Type B pancreatic cell (in vitro differentiated cells): ENCODE measurements around the gene MYO19. TPM values are rescaled to one million over a fixed set of nuclear protein-coding genes. Genes with fewer than 3 reads are reported as not detected.

Experiments
- DNase-seq: peaks from one replicate; pipeline ENCODE4 v3.0.0; 2021; ENCODE audit warnings: mixed read lengths; ENCODE audit not compliant: unreplicated experiment; ENCODE audit errors: extremely low spot score
- H3K27ac Mint-ChIP-seq: 2 replicates; pipeline ENCODE4 v1.8.0; 2021; ENCODE audit warnings: mild to moderate bottlenecking, mixed read lengths
- H3K27me3 Mint-ChIP-seq: 2 replicates; pipeline ENCODE4 v1.8.0; 2021; ENCODE audit warnings: mixed read lengths
- H3K36me3 Mint-ChIP-seq: 2 replicates; pipeline ENCODE4 v1.8.0; 2021; ENCODE audit warnings: mixed read lengths
- H3K4me1 Mint-ChIP-seq: one replicate; pipeline ENCODE4 v1.8.0; 2021; ENCODE audit warnings: mixed read lengths; ENCODE audit not compliant: unreplicated experiment
- H3K4me3 Mint-ChIP-seq: 2 replicates; pipeline ENCODE4 v1.8.0; 2021; ENCODE audit warnings: mild to moderate bottlenecking, mixed read lengths
- H3K9me3 Mint-ChIP-seq: 2 replicates; pipeline ENCODE4 v1.8.0; 2021; ENCODE audit warnings: mixed read lengths
- CTCF ChIP-seq: fragments of 200-600 bp; sonication (generic); conservative IDR thresholded peaks from 2 replicates; pipeline ENCODE4 v1.5.0; 2021; ENCODE audit warnings: antibody characterized with exemption, mild to moderate bottlenecking
- total RNA-seq: library from RNA; stranded (reverse); gene quantifications from 2 replicates; pipeline ENCODE4 v1.2.1, GENCODE V29; 2021; ENCODE audit warnings: low replicate concordance

The MYO19 gene
- total RNA-seq, 1 donor from 2014 or later = 94.7 TPM

DNA sequence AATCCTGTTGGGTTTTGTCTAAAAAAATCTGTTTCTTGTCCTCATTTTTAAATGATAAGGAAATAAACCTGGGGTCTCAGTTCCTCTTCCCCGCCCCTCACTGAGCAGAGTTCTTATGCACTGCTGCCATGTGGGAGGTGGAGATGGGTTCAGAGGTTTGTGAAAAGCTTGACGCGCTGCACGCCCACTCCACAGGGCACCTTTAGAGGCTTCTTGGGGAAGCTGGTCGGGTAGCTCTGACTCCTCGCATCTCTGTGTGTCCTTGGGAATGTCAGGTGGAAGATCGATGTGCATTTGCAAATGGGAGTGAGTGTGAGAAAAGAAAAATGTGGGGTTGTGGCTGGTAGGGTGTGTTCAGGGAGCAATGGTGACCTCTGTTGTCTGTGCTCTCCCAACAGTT lies 52.8 kb downstream of the MYO19 start:
- no peak for TF ChIP-seq CTCF
- DNase-seq = no peak
- peaks cover 51% of the 10 kb centered on the region for H3K27me3 Mint-ChIP-seq
- peaks cover 14% of the 10 kb centered on the region for H3K4me1 Mint-ChIP-seq
- H3K9me3 Mint-ChIP-seq = no peaks in the 10 kb centered on the region
- peak overlapping the region; percentile 66 for H3K4me3 Mint-ChIP-seq
- peaks cover 4% of the 10 kb centered on the region for H3K36me3 Mint-ChIP-seq
- no peak overlapping the region for H3K27ac Mint-ChIP-seq

DNA sequence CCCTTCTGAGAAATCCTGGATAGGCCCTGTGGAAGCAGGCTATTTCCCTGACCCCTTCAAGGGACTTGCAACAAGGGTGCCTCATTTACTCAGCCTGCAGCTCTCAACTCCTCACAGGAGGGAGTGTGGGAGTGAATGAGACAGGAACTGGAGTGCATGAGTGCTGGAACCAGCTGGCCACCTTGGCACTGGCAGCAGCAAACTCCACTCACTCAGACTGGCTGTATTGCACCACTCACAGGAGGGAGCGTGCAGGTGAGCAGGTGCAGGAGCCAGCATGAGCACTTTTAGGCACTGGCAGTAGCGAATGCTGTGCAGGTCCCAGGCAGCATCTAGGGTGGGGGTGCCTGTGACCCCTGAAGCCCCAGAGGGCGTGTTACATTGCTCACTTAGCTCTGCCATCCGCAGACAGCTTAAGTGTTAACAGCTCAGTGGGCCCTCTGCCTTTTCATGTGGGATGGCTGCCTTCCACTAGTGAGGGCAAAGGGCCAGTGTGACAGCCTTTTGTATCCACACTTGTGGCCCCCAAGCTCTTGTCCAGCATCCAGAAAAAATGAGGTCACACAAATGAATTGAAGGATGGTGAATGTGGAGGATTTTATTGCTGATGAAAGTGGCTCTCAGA lies 59.2 kb downstream of the MYO19 start:
- TF ChIP-seq CTCF = no peak
- H3K36me3 Mint-ChIP-seq = no peaks in the 10 kb centered on the region
- no peak overlapping the region for H3K4me3 Mint-ChIP-seq
- H3K9me3 Mint-ChIP-seq = no peaks in the 10 kb centered on the region
- no peaks in the 10 kb centered on the region for H3K4me1 Mint-ChIP-seq
- H3K27ac Mint-ChIP-seq = no peak overlapping the region
- H3K27me3 Mint-ChIP-seq = peaks cover 79% of the 10 kb centered on the region
- no peak for DNase-seq

- H3K36me3 Mint-ChIP-seq = no peaks in the 10 kb centered on the region
- no peak for DNase-seq
- H3K4me3 Mint-ChIP-seq = no peak overlapping the region
- H3K27ac Mint-ChIP-seq = no peak overlapping the region
- H3K9me3 Mint-ChIP-seq = no peaks in the 10 kb centered on the region
- no peak for TF ChIP-seq CTCF
- no peaks in the 10 kb centered on the region for H3K4me1 Mint-ChIP-seq
- H3K27me3 Mint-ChIP-seq = peaks cover 82% of the 10 kb centered on the region
Observed at GRCh38 chr17:36474571-36474970, 60.1 kb downstream of the MYO19 start.

GRCh38 chr17:36470499-36470898 lies 64.2 kb downstream of the MYO19 start:
- TF ChIP-seq CTCF = no peak
- no peak for DNase-seq
- no peak overlapping the region for H3K27ac Mint-ChIP-seq
- no peak overlapping the region for H3K4me3 Mint-ChIP-seq
- no peaks in the 10 kb centered on the region for H3K9me3 Mint-ChIP-seq
- H3K36me3 Mint-ChIP-seq = no peaks in the 10 kb centered on the region
- H3K4me1 Mint-ChIP-seq = no peaks in the 10 kb centered on the region
- peaks cover 82% of the 10 kb centered on the region for H3K27me3 Mint-ChIP-seq

GRCh38 chr17:36469733-36470132 lies 64.9 kb downstream of the MYO19 start:
- DNase-seq = no peak
- Mint-ChIP-seq H3K36me3 (no peaks in the 10 kb centered on the region), H3K27me3 (peaks cover 82% of the 10 kb centered on the region), H3K9me3 (no peaks in the 10 kb centered on the region), H3K4me3 (no peak overlapping the region), H3K4me1 (no peaks in the 10 kb centered on the region), H3K27ac (no peak overlapping the region)
- TF ChIP-seq CTCF = no peak
